ENCODE results near the gene C19orf38.
"Not testable (repeated sequence)": the region's sequence is repeated elsewhere in the genome, so short reads cannot be mapped to it uniquely, and the experiment has no call there.

The C19orf38 gene

DNA sequence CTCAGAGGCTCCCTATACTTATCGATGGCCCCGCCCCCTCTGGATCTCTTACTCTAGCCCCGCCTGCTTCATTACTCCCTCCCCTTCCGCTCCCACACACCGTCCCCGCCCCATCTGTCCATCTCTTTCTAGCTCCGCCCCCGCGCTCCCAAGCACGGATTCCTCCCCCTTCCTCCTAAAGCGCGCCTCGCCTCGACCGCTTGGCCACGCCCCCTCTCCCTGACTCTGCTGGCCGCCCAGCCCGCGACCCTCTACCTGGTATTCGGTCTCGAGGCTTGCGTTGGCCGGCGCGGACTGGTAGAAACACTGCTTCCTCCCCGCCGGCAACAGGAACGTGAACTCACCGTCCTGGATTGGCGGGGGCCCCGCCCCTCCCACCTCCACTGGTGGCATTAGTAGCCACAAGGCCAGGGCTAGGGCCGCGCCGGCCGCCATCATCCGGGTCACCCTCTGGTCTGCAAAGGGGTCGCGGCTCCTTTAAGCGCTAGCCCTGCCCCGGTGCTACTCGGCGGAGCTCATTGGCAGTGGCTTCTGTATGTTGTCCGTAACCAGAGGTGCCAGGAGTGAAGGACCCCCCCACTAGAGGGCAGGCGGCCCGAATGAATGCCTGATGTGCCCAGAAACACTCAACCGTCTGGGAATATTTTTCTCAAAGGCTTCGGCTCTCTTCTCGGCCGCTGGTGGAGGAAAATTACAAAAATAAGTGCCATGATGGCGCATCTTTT is 12.3 kb upstream of the C19orf38 start, which contains the start of gene TMED1:
Gene TMED1 (minus strand): TSS at position 459 of the 725 bp plus-strand sequence. CDS start 21 bp downstream, at position 438.
- no peak for TF ChIP-seq CTCF (IDR thresholded peaks at IDR 0.05; ENCODE audit: control extremely low read depth, extremely low read depth, low read depth, missing control alignments)
- POLR2A ChIA-PET: interaction anchor here (0.8 kb wide), 1 partner anchor 12 kb away, joined by 3 read pairs; the partner anchor contains the start of gene C19orf38
- CTCF ChIA-PET: interaction anchor here (0.9 to 3.6 kb wide), 17 partner anchors 11 to 136 kb away, joined by 3 to 45 read pairs (median 4); partner anchors contain the start of genes CARM1 and DNM2
- DNase-seq (ENCODE audit: extremely low spot score): peak; percentile 95

- ChIA-PET CTCF (interaction anchor here (1.0 to 3.6 kb wide), 14 partner anchors 10 to 137 kb away, joined by 3 to 45 read pairs (median 4); partner anchors contain the start of genes CARM1 and DNM2), POLR2A (interaction anchor here (0.8 kb wide), 1 partner anchor 11 kb away, joined by 3 read pairs; the partner anchor contains the start of gene C19orf38)
- TF ChIP-seq CTCF (IDR thresholded peaks at IDR 0.05; ENCODE audit: control extremely low read depth, extremely low read depth, low read depth, missing control alignments): no peak
- DNase-seq (ENCODE audit: extremely low spot score): peak; percentile 89
Measured at GRCh38 chr19:10836479-10837330, 11.5 kb upstream of the C19orf38 start.

GRCh38 chr19:10837649-10838048 is 10.6 kb upstream of the C19orf38 start:
- DNase-seq (ENCODE audit: extremely low spot score); POLR2A ChIA-PET: not testable (repeated sequence)
- CTCF ChIA-PET: interaction anchor here (1.8 to 3.6 kb wide), 3 partner anchors 19 to 26 kb away, joined by 4 to 45 read pairs (median 11); no protein-coding TSS in a partner anchor

DNA sequence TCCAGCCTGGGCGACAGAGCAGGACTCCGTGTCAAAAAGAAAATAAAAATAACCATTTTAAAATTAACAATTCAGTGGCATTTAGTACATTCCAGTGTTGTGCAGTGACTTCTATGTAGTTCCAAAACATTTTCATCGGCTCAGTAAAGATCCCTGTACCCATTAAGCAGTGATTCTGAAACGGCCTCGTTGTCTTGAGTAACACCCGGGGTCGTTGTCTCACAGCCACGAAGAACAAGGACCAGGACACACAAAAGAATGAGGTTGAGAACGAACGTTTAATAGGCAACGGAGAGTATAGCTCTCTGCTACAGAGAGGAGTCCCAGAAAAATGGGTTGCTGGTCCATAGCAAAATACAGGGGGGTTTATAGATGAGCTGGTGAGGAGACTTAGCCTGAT is 9.8 kb upstream of the C19orf38 start:
- no peak for TF ChIP-seq CTCF (IDR thresholded peaks at IDR 0.05; ENCODE audit: control extremely low read depth, extremely low read depth, low read depth, missing control alignments)
- ChIA-PET POLR2A (no interaction called here), CTCF (interaction anchor here (1.1 to 3.7 kb wide), 3 partner anchors 20 to 25 kb away, joined by 3 to 28 read pairs (median 9); no protein-coding TSS in a partner anchor)
- DNase-seq (ENCODE audit: extremely low spot score): no peak

GRCh38 chr19:10839114-10840050 is 8.8 kb upstream of the C19orf38 start:
- CTCF ChIA-PET: interaction anchor here (1.1 to 3.7 kb wide), 6 partner anchors 11 to 267 kb away, joined by 3 to 28 read pairs (median 5); no protein-coding TSS in a partner anchor
- POLR2A ChIA-PET: no interaction called here
- no peak for TF ChIP-seq CTCF (IDR thresholded peaks at IDR 0.05; ENCODE audit: control extremely low read depth, extremely low read depth, low read depth, missing control alignments)
- no peak for DNase-seq (ENCODE audit: extremely low spot score)

DNA sequence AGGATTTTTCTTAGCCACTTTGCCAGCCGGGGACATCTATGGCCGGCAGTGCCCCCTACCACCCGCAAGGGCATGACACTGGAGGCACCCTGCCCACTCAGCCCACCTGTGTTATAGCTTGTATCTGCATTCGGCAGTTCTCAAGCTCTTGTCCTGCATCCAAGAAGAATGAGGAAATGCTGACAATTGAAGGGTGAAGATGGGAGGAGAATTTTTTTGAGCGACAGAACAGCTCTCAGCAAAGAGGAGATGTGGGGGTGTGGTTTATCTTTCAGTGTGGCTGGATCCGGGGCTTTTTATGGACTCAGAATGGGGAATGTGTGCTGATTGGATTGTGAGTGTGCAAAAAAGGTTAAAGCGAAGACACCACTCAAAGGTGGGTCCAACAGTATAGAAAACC is 5.4 kb upstream of the C19orf38 start:
- POLR2A ChIA-PET: no interaction called here
- TF ChIP-seq CTCF (IDR thresholded peaks at IDR 0.05; ENCODE audit: control extremely low read depth, extremely low read depth, low read depth, missing control alignments): no peak
- CTCF ChIA-PET: interaction anchor here (1.0 to 2.2 kb wide), 4 partner anchors 12 to 21 kb away, joined by 4 to 13 read pairs (median 5); no protein-coding TSS in a partner anchor
- no peak for DNase-seq (ENCODE audit: extremely low spot score)

Measured in GM10248 (cell line).